ENCODE data around the gene HAUS5.

DNA sequence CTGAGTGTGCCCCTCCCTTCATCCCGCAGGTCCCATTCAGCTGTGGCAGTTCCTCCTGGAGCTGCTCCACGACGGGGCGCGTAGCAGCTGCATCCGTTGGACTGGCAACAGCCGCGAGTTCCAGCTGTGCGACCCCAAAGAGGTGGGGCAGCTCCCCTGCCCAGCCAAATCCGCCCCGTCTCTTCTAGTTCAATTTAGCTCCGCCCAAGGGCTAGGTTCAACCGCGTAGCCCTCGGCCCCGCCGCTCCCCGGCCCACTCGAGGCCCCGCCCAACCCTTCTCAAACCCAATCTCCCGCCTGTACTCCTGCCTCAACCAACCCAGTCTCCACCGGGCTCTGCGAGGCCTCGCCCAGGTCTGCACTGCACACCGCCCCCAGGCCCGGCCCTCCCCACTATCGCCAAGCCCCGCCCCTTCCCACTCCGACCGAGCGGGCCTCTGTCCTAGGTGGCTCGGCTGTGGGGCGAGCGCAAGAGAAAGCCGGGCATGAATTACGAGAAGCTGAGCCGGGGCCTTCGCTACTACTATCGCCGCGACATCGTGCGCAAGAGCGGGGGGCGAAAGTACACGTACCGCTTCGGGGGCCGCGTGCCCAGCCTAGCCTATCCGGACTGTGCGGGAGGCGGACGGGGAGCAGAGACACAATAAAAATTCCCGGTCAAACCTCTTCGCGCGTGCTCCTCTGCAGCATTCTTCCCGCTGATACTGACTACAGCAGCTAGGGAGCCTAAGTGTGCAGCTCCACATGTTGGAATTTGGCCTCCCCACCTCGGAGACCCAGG, 31.9 kb downstream of the HAUS5 start:
- TF ChIP-seq, protein P1, sequence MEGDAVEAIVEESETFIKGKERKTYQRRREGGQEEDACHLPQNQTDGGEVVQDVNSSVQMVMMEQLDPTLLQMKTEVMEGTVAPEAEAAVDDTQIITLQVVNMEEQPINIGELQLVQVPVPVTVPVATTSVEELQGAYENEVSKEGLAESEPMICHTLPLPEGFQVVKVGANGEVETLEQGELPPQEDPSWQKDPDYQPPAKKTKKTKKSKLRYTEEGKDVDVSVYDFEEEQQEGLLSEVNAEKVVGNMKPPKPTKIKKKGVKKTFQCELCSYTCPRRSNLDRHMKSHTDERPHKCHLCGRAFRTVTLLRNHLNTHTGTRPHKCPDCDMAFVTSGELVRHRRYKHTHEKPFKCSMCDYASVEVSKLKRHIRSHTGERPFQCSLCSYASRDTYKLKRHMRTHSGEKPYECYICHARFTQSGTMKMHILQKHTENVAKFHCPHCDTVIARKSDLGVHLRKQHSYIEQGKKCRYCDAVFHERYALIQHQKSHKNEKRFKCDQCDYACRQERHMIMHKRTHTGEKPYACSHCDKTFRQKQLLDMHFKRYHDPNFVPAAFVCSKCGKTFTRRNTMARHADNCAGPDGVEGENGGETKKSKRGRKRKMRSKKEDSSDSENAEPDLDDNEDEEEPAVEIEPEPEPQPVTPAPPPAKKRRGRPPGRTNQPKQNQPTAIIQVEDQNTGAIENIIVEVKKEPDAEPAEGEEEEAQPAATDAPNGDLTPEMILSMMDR (IDR thresholded peaks at IDR 0.05): no peak
- no peak for TF ChIP-seq POLR2A (IDR thresholded peaks at IDR 0.05)

All from testis (tissue), 2 donors.